Lower leg skin (tissue), 3 donors: ENCODE results near the gene RAX2.

Experiments used
- POLR2A ChIP-seq, 2 donors: fragments of 450-650 bp; IDR thresholded peaks; one replicate each; pipeline ENCODE4 v1.6.1; 2016 to 2017; ENCODE audit warnings: antibody characterized with exemption in 2 of 2, mild to moderate bottlenecking in 1 of 2, moderate library complexity in 1 of 2
- TF ChIP-seq, protein P1 (sequence below), 3 donors: fragments of 450-650 bp; IDR thresholded peaks; one replicate each; pipeline ENCODE4 v1.5.1; 2016; ENCODE audit warnings: antibody characterized with exemption in 3 of 3, mild to moderate bottlenecking in 3 of 3, moderate library complexity in 2 of 3

DNA sequence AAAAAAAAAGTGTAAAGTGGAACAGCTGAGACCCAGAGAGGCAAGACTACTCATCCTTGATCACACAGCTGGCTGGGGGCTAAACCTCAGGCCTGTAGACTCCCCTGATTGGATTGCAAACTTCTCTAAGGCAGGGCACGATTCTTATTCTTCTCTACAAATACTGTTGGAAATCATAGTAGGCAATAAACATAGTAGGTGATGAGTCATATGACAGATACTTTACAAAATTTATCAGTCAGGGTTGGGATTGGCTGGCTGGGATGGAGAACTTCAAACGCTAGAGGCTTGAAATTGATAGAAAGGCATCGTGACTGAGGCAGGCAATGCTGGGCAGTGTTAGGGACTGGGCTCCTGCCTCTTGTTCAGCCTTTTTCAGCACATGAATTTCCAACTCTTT is 20.1 kb upstream of the RAX2 start:
- no peak for TF ChIP-seq POLR2A (IDR thresholded peaks at IDR 0.05)
- TF ChIP-seq, protein P1, sequence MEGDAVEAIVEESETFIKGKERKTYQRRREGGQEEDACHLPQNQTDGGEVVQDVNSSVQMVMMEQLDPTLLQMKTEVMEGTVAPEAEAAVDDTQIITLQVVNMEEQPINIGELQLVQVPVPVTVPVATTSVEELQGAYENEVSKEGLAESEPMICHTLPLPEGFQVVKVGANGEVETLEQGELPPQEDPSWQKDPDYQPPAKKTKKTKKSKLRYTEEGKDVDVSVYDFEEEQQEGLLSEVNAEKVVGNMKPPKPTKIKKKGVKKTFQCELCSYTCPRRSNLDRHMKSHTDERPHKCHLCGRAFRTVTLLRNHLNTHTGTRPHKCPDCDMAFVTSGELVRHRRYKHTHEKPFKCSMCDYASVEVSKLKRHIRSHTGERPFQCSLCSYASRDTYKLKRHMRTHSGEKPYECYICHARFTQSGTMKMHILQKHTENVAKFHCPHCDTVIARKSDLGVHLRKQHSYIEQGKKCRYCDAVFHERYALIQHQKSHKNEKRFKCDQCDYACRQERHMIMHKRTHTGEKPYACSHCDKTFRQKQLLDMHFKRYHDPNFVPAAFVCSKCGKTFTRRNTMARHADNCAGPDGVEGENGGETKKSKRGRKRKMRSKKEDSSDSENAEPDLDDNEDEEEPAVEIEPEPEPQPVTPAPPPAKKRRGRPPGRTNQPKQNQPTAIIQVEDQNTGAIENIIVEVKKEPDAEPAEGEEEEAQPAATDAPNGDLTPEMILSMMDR (IDR thresholded peaks at IDR 0.05), result no peak
